Measurements from ENCODE around the gene ESR2.
"Not testable (repeated sequence)": the region's sequence is repeated elsewhere in the genome, so short reads cannot be mapped to it uniquely, and the experiment has no call there.

Gene ESR2

GRCh38 chr14:64040044-64040443, 254.1 kb downstream of the ESR2 start:
- DNase-seq (ENCODE audit: low read depth in 2 of 2): no peak

GRCh38 chr14:64038841-64039542, 255.2 kb downstream of the ESR2 start:
- no peak for DNase-seq (ENCODE audit: low read depth in 2 of 2)

GRCh38 chr14:64037869-64038745, 256.1 kb downstream of the ESR2 start:
- not testable (repeated sequence) for DNase-seq (ENCODE audit: low read depth in 2 of 2)

GRCh38 chr14:64035143-64035542, 259.0 kb downstream of the ESR2 start:
- no peak for DNase-seq (ENCODE audit: low read depth in 2 of 2)
